Measurements from ENCODE around the gene WDFY4.

The WDFY4 gene

DNA sequence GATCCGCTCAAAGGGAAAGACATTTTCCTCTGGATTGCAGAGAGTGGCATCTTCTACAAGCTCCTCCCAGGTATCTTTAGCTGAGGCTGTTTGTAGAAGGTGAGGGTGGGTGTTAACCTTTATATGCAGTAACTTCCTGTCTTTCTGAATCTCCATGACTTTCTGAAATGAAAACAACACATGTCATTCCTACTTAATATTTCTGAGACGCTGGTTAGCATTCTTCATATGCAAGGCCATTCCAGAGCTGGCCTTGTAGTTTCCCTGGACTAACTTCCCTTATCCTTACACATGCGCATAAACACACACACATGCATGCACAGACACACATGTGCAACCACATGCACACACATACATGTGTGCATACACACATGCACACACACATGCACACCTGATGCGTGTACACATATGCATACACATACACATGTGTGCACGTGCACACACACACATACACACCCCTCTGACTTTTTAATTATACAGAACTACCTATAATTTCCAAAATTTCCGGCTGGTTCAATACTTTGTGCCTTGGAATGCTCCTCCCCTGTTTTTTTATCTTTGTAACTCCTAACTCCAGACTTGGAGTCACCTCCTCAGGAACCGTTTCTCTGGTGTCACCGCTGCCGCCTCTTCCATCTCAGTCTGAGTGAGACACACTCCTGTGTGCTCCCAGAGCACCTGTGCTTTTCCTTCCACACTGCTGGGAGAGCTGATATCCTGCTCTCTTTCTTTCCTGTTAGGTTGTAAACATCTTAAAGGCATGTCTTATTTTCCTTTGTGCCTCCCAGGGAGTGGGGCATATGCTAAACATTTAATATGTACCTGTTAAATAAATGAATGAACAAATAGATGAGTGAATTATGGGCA is 199.7 kb downstream of the WDFY4 start:
- no peak for DNase-seq

DNA sequence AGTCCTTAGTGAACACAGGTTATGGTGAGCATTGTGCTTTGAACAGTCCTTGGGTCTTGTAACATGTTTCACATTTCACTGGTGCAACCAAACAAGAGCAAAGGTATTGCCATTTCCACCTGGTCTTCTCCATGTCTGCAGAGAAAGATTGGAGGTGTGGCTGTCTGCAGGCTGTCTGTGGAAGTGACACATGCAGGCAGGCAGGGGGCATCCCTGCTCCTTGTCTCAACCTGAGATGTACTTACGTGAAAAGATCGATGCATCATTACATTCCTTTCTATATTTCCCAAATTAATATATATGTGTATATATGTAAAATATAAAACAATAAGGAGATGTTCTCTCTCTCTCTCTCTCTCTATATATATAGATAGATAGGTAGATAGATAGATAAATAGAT is 200.7 kb downstream of the WDFY4 start:
- DNase-seq = no peak

DNA sequence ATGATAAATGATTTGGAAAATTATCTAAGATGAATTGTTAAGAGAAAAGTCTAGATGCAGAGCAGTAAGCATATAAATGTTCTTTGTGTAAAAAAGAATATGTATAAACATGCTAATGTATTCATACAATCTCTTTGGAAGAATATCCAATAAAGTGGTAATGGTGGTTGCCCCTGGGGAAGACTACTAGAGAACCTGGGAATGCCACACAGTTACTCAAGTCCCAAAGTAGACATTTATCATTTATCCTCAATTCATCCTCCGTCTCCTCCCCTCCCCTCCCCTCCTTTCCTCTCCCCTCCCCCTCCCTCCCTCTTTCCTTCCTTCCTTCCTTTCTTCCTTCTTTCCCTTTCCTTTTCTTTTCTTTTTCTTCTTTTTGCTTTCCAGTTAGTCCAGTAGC is 203.3 kb downstream of the WDFY4 start:
- DNase-seq = no peak

DNA sequence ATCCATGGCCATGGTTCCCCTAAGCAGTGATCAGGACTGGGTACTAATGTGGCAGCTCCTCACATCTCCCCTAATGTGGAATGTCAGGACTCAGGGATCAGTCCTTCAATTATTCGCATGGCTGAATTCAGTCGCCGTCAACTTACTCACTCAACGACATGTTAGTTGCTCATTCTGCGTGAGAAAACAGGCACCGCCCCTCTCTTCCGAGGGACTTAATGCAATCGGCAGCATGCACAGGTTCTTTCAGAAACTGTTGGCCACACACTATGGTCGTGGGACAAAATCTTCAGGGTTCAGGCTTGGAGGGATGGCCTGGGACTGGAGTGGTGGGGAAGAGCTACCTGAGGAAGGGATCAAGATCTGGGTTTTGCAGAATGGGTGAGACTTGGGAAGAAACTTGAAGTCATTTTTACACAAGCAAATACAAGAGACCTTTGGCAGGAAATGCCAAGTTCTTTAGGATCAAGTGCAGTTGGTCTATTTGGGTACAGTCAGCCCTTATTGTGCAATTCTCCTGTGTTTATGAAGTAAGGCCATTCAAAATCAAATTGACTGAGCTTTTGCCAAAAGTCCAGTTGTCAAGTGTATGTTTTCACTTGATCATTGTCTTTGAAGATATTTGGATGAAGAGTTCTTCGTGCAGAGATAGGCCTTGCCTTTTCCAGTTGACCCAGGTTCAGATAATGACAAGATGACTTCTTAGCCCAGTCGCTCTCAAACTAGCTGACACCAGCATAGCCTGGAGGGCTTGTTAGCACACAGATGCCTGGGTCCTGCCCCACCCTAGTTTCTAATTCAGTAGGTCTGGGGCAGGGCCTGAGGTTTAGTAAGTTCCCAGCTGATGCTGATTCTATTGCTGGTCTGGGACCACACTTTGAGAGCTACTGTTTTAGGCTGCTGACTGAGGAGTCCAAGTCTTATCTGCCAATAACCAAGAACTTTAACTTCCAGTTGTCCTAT is 206.5 kb downstream of the WDFY4 start:
- no peak for DNase-seq

DNA sequence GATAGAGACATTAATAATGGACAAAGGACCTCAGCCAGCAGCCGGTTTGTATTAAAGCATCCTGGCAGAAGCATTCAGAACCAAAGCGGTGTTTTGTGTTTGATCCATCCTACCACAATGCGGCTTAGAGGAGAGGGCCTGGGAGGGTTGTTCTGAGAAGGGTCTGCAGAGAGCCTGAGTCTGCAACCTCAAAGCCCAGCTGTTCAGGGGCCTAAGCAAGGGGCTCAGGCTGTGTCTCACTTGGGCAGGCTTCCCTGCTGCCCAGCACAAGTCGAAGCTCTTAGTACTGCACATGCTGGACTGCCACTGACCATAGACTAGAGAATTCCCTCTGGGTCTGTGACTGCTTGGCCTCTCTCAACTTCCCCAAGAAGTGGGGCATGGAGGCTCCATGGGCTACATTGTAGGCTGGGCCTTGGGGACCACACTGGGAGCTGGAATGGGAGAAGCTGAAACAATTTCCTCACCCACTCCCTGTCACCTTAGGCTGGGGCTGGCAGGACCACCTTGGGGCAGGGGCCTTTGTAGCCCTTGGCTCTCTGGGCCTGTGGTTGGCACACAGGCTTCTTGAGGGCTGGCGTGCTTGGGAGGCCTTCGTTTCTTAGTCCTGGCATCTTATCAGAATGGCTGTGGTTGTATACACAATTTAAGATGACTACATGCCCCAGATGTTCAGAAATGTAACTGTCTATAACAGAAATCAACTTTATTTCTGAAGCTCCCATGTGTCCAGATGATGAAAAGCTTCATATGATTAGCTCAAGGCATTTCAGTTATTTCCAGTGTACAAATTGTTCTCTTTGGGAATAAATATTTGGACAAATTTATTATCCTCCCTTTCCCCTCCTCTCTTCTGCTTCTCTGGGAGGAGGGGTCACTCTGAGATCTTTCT is 210.5 kb downstream of the WDFY4 start:
- no peak for DNase-seq

DNA sequence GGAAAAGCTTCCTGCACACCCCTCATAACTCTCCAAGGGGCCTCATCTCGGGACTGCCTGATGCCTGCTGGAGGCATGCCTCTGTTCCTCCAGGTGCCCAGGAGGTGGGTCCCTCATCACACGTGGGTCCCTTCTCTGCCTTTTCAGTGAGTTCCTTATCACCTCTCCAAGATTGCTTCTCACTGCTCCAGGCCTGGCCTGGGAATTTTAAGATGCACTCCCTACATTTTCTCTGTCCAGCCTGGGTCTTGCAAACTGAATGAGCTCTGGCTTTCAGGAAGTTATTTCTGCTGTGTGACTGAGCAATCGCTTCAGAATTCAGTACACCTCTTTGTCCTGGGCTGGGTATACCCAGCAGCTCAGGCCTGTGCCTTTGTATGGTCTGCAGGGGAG is 211.1 kb downstream of the WDFY4 start:
- no peak for DNase-seq

DNA sequence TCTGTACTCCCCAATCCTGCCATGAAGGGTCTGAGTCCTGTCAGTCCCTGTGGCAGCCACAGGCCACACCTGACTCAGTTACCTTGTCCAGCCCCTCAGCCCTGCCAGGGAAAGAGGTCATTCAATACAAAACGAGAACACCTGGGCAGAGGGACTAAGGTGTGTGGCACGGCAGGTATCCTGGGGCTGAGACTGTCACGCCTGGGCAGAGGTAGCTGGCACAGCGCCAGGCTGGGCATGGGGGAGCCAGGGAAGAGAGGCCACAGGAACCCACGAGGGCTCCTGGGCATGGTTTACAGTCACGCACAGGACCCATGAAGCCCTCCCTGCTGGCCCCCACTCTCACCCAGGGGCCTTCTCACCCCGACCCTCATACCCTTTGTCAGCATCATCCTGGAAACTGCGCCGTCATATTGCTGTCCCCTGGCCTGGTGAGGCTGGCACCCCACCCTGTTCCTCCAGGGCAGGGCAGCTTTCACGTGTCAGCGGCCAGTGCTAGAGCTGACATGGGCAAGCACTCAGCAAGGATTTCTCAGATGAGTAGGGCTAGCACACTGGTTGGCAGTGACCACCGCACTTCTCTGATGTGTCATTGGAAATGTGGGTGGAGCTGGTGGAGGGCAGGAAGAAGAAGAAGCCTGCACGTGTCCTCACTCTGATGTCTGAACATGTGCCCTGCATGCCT is 212.2 kb downstream of the WDFY4 start:
- DNase-seq = no peak

DNA sequence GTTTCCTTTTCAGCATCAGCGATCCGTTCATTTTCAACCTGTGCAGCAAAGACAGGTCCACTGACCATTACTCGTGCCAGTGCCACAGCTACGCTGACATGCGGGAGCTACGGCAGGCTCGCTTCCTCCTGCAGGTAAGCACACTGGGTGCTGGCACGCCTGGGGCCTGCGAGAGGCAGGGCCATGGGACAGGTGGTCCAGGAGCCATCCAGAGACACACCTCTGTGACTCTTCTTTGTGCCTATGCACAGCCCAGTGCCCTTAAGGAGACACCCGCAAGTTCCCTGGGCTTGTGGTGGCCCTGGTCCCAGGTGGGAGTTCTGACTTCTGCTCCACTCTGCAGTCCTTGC is 212.7 kb downstream of the WDFY4 start:
- DNase-seq = no peak

DNA sequence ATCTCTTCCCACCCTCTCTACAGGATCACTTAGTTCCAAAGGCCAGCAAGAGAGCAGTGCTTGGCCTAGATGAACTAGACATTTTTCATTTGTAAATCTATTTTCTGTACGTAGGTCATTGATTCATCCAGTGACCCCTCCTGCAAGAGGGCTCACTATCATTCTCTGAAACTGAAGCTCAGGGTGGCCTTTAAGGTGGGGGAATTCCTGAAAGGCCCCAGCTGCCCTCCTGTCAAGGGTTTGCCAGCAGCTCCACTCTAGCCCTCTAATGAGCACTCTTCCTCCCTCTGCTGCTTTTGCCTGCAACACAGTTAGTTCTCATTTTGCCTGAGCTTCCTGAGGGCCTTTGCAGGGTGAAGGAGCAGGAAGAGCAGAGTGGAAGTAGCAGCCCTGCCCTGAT is 213.8 kb downstream of the WDFY4 start:
- DNase-seq = no peak

DNA sequence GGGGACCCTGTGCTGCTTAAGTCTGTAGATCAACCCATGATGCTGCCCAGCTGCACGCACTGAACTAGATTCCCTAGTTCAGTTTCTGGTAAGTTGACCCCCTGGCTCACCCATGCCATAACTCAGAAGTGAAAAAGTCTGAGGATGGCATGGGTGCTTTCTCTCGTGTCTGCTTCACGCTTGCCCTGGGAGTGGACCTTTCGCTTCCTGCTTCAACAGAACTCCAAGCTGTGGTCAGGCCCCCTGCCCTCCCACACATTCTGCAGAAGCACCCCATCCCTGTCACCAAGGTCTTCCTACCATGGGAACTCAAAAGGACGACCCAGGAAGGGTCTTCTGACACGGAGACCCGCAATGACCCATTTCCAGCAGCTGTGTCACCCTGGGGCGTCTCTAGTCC is 215.1 kb downstream of the WDFY4 start:
- DNase-seq = no peak

DNA sequence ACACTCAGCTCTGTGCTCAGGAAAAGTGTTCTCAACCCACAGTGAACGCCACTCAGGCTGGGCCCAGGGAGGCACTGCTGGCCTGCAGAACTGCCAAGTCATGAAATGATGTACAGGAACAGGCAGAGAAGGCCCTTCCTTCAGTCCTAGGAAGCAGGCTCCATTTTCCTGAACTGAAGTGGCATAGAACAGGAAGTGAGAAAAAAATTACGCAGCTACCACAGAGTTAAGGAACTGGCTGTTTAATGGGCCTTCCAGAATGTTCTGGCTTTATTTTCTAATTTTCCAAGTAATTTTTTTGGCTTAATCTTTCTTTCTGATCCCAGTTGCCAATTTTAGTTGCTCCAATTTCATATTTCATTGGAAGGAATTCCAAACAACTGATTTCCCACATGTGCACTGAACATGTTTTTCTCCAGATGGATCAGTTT is 215.7 kb downstream of the WDFY4 start:
- DNase-seq = no peak

DNA sequence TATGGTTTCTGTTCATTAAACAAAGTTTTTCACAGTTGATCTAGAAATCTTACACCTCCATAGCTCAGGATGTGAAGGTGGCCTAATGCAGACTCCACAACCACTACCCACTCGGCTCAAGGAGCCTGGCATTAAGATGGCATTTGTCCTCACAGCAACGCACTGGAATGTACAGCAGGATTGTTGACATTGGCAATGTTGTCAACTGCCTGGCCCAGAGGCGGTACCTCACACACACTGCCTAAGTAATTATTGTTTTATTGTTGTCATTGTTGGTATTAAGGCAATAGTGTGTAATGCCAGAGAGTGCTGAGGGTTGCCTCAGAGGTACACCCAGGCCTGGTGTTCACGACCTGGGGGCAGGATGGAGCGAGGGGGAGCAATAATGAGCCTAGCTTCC is 216.6 kb downstream of the WDFY4 start:
- DNase-seq = no peak

DNA sequence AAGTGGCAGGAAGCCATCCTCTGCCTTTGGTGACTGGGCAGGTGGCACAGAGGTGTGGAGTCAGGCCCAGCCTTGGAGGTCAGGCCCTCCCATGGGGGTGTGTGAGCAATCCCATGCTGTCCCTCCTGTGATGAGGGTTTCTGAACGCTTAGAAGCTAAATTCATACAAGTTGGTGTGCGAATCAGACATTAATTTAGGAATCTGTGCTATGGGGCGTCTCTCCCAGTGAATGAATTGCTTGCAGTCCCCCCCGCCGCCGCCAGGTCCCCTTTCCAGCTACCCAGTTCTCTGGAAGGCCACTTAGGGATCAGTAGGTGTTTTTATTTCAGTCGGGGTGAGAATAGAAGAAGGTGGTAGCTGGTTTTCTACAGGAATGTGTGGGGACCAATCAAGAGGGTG is 217.4 kb downstream of the WDFY4 start:
- no peak for DNase-seq

DNA sequence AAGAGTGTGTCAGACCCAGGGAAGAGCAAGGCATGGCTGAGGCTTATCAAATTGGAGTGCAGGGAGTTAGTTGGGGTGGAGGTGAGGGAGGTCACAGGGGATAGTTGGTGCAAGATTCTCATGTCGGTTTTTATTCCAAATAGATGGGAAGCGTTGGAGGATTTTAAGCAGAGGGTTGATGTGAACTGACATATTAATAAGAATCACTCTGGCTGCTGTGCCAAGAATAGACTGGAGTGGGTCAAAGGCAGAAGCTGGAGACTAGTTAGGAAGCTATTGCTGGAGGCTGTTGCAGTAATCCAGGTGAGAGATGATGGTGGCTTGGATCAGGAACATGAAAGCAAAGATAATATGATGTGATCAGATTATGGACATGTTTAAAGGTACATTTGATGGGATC is 218.5 kb downstream of the WDFY4 start:
- no peak for DNase-seq

DNA sequence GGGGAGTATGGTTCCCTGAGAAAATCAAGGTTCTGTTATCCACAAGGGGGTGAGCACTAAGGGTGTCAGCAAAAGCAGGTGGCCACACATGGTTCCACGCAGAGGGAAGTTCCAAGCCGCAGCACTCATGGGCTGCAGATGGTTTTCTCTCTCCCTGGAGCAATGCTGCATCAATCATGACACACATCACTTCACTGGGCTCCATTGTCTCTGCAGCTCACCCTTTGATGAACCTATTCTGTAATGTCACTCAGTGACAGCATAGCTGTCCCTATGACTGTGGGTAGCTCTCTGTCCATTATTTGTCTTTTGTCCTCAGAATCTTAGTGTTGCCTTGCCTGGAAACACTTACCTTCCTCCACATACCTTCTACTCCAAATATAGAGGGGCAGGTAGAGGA is 220.2 kb downstream of the WDFY4 start:
- DNase-seq = no peak

DNA sequence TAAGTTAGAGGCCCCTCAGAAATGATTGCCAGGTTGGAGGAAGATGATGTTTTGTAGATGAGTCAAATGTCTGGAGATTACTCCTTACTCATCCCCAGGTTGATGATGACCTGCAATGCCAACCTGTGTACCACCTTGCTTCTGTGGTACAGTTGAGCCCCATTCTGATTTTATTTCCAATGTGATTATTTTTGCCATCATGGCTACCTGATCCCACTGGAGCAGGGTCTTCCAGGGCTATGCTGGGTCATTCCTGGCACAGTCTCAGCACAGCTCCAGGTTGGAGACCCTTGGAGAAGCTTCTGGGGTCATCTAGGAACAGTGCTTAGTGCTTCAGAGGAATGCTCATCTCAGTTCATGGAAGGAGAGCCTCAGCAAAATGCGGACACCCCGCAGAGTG is 220.6 kb downstream of the WDFY4 start:
- DNase-seq = no peak

DNA sequence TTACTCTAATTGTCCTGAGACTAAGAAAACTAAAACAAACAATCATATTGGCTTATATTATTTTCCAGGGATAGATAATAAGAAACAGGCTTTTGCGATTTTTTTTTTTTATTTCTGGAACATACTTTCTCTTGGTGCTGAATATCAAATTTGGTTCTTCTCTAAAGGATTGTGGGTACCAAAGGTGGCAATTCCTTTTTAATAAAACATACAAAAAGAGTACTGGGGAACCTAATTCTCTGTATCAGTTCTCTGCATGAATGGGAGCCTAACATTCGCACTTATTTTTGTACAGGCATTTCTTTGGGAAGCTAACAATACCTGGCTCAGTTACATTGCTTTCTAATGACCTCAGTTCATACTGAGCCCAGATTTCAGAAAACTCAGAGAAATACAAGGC is 222.2 kb downstream of the WDFY4 start:
- DNase-seq = no peak

DNA sequence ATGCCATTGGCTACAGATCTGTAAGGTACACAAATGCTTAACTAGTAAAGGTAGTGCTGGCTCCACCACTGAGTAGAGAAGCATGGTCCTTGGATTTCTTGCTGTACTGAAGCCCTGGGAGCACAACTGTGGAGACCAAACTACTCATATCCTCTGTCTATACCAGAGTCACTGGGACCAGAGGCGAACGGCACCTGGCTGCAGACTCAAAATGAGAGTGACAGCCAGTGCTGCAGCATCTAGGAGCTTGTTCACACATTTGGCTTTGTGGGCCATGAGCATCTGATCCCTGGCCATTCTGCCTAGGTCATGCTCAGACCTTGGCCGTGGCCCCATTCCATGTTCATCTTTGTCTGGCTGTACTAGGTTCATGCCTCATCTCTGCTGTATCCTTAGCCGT is 223.1 kb downstream of the WDFY4 start:
- no peak for DNase-seq

DNA sequence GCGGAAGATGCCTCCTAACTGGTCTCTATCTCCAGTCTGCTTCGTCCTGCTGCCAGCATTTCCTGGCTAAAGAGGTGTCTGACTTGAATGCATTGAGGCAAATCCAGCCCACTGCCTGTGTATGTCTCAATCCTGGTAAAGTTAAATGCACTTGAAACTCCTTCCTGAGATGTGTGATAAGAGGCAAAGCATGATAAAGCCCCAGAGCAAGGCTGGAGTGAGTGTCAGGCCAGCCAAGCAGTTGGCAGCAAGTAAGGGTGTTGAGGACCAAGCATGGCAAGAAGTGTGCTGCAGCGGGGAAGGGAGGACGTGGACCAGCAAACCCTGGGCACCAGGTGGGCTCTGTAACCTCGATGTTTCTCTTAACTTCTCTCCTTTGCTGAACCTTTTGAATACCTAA is 225.9 kb downstream of the WDFY4 start:
- DNase-seq = no peak

DNA sequence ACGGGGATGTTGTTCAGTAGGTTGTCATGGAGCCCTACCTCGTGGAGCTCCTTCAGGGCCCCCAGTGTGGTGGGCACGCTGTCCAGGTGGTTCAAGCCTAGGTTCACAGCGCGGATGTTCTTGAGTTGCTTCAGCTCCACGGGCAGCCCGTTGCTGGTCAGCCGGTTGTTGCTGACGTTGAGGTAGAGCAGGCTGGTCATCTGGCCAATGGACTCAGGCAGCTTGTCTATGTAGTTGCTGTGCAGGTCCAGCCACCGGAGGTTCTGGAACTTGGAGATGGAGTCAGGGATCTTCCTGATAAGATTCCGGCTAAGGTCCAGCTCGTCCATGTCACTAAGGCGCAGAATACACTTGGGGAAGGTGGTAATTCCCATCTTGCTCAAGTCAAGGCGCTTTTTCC is 229.0 kb downstream of the WDFY4 start:
- no peak for DNase-seq

DNA sequence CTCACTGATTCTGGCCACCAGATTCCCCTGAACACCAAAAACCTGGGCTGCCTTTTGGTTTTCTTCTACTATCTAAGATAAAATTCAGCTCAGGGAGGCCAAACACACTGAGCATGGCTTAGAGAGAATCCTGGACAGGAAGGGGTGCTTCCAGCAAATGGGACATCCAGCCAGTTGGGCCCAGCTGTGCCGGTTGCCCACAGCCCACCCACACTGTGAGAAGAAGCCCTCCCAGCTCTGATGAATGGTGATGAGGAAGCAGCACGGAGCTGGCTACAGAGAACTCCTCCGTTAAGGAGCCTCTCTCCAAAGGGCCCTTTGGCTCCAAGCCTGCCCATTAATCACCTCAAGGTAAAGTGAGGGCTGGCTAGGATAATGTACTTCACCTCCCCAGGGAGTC is 239.1 kb downstream of the WDFY4 start:
- DNase-seq = no peak

DNA sequence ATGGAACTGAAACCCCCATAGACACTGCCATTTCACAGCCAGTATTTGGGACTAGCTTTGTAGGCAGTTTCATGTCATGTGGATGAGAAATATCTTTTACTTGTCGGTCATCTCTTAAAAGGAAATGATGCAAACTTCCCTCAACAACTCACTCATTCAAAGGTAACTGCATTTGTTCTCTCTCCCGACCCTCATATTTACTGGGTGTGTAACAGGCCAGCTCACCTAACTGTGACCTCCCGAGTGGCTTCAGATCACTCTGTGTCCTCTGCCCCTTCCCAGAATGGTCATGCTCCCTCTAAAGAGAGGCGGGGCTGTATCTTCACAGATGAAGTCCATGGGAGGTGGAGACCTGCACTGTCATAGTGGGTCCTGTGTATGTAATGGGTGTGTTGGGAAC is 240.3 kb downstream of the WDFY4 start:
- DNase-seq = no peak

DNA sequence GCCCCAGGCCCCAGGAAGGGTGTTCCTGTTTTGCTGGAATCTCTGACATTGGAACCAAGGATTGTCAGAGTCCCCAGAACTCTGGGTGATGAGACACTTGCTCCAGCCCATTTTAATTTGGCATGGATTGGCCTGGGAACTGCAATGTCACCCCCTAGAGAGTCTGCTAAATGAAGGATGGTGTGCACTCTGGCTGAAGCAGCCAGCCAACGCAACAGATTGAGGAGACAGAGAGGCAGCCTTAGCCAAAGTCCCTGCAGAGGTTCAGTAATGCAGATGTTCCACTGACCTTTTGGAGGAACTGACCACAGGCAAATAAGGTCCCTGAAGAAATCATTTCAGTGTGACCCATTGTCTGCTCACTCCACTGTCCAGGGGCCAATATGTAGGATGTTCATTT is 241.6 kb downstream of the WDFY4 start:
- no peak for DNase-seq
